C4-2B (cell line): ENCODE measurements around the gene TRIM69.

Source experiments
- H3K27ac ChIP-seq: fragments of 450-650 bp; 2 replicates; pipeline ENCODE4 v1.5.1; 2017
- CTCF ChIP-seq: fragments of 450-650 bp; conservative IDR thresholded peaks from 2 replicates; pipeline ENCODE4 v1.5.1; 2017; ENCODE audit warnings: mild to moderate bottlenecking
- ZFX ChIP-seq: fragments of 450-650 bp; IDR thresholded peaks from 2 replicates; pipeline ENCODE4 v1.6.1; 2017

TRIM69 gene

GRCh38 chr15:44804298-44805046 is 68.1 kb downstream of the TRIM69 start:
- no peak overlapping the region for H3K27ac ChIP-seq
- TF ChIP-seq ZFX (no peak), CTCF (no peak)

- TF ChIP-seq ZFX = no peak
Measured at GRCh38 chr15:44808557-44808956, 72.2 kb downstream of the TRIM69 start.

GRCh38 chr15:44810237-44810636 is 73.9 kb downstream of the TRIM69 start:
- no peak overlapping the region for H3K27ac ChIP-seq
- TF ChIP-seq CTCF (no peak), ZFX (no peak)

More at GRCh38 chr15:44808557-44808956, 72.2 kb downstream of the TRIM69 start:
- no peak overlapping the region for H3K27ac ChIP-seq

- TF ChIP-seq CTCF (no peak), ZFX (no peak)
- peak overlapping the region; percentile 51 for H3K27ac ChIP-seq
Measured at GRCh38 chr15:44811337-44811736, 75.0 kb downstream of the TRIM69 start.

- no peak for TF ChIP-seq ZFX
- TF ChIP-seq CTCF = no peak; the same call in 1 of the 2 replicates
- peak overlapping the region; percentile 51 for H3K27ac ChIP-seq
Measured at GRCh38 chr15:44812029-44812517, 75.7 kb downstream of the TRIM69 start.

- peak overlapping the region; percentile 31; the same call in 1 of the 2 replicates for H3K27ac ChIP-seq
- TF ChIP-seq CTCF = no peak
- no peak for TF ChIP-seq ZFX
Measured at GRCh38 chr15:44813231-44813630, 76.9 kb downstream of the TRIM69 start.
